C4-2B (cell line): Measurements from ENCODE around the gene SLC7A6OS.

Experiments
- H3K27ac ChIP-seq: fragments of 450-650 bp; 2 replicates; pipeline ENCODE4 v1.5.1; 2017
- CTCF ChIP-seq: fragments of 450-650 bp; conservative IDR thresholded peaks from 2 replicates; pipeline ENCODE4 v1.5.1; 2017; ENCODE audit warnings: mild to moderate bottlenecking
- ZFX ChIP-seq: fragments of 450-650 bp; IDR thresholded peaks from 2 replicates; pipeline ENCODE4 v1.6.1; 2017

Gene SLC7A6OS

GRCh38 chr16:68309799-68310198, 947 bp downstream of the SLC7A6OS start:
- peak overlapping the region; percentile 95 for H3K27ac ChIP-seq

GRCh38 chr16:68306633-68307032, 4.1 kb downstream of the SLC7A6OS start:
- TF ChIP-seq CTCF (no peak), ZFX (no peak)
- H3K27ac ChIP-seq = no peak overlapping the region

More at GRCh38 chr16:68309799-68310198, 947 bp downstream of the SLC7A6OS start:
- TF ChIP-seq CTCF (no peak), ZFX (no peak)

- no peak overlapping the region for H3K27ac ChIP-seq
- TF ChIP-seq CTCF = no peak
- no peak for TF ChIP-seq ZFX
Measured at GRCh38 chr16:68300734-68301459, 9.8 kb downstream of the SLC7A6OS start.

DNA sequence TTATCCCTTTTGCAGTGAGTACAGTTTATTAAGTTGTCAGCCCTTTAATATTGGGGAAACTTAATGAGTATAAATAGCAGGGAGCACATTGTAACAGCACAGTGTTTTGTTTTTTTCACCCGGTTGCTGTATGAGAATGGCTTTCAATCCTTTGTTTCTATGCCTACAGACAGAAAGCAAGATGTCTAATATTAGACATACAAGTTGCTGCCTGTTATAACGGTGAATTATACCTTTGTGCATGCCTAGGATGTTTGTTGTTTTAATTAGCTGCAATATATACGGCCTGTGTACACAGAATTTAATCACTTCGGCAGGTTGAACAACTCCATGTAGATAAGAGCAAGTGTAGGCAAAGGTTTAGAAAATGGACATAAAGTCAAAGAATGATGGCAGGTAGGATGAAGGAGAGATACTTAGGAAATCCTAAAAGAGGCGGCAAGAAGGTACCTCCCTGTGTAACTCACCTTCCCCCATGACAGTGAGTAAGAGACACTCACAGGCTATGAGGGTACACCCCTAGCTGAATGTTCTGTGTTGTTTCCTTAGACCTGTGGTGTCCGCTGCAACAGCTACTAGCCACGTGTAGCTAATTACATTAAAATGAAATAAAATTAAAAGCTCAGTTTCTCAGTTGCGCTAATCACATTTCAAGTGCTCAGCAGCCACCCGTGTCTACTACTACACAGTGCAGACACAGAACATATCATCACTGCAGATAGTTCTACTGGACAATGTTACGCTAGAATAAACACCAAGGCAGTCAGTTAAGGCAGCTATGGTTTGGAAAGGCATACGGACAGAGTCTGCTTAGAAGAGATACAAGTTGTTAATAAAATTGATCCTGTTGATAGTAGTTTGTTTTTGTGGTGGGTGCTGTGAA, 10.9 kb downstream of the SLC7A6OS start:
- TF ChIP-seq ZFX (no peak), CTCF (no peak)
- H3K27ac ChIP-seq = no peak overlapping the region

GRCh38 chr16:68298907-68299561, 11.7 kb downstream of the SLC7A6OS start:
- TF ChIP-seq CTCF = no peak
- TF ChIP-seq ZFX = no peak
- H3K27ac ChIP-seq = no peak overlapping the region

- no peak overlapping the region for H3K27ac ChIP-seq
- TF ChIP-seq CTCF (no peak), ZFX (no peak)
Measured at GRCh38 chr16:68298312-68298711, 12.4 kb downstream of the SLC7A6OS start.
